HCT116 (cell line): ENCODE results near the gene PLA2G15. TPM values are rescaled to one million over a fixed set of nuclear protein-coding genes. Genes with fewer than 3 reads are reported as not detected.

Experiments
- ATAC-seq: fragments of 200-7000 bp; cut with Tn5 transposase; 2 replicates; pipeline ENCODE4 v1.9.1; 2020; ENCODE audit warnings: mild to moderate bottlenecking, moderate library complexity
- BruUV-seq: library from RNA; stranded (reverse); fragments of 400-500 nt; replicated peaks from 2 replicates; lab custom pipeline; 2021; lab: Mats Ljungman, UMichigan
- CTCF ChIA-PET: fragments of 300-600 bp; sonication (Branson Sonifier 250); formaldehyde crosslinking; loops from one replicate; lab custom pipeline; 2021; ENCODE audit warnings: antibody characterized with exemption; lab: Charles Lee
- POLR2A ChIA-PET: fragments of 300-600, 350-600 bp; sonication (Branson Sonifier 250); formaldehyde crosslinking; loops from one replicate; lab custom pipeline; 2021; ENCODE audit warnings: antibody characterized with exemption; lab: Charles Lee
- RAD21 ChIA-PET, 2 experiments: fragments of 300-600 bp; sonication (Branson Sonifier 250); formaldehyde crosslinking; loops; one replicate each; lab custom pipeline; 2023; ENCODE audit warnings: low total read pairs in 2 of 2; ENCODE audit not compliant: uncharacterized antibody in 2 of 2, unreplicated experiment in 2 of 2, low non-redundant PET in 1 of 2; lab: Charles Lee
- DNase-seq: peaks from one replicate; pipeline ENCODE4 v3.0.0-alpha.2; 2010; ENCODE audit warnings: low read depth, low spot score
- H2AFZ ChIP-seq: fragments of 200-600 bp; shearing (Covaris generic), sonication (generic); 2 replicates; pipeline ENCODE4 v1.6.1; 2017; ENCODE audit warnings: low read depth, mixed run types, mixed read lengths, antibody characterized with exemption, low read length; ENCODE audit not compliant: poor library complexity, severe bottlenecking
- H3K27ac ChIP-seq: 2 replicates; pipeline ENCODE4 v1.5.1; 2012; ENCODE audit warnings: low read depth, low read length
- H3K27me3 ChIP-seq: fragments of 200-600 bp; sonication (generic); 2 replicates; pipeline ENCODE4 v1.6.1; 2016; ENCODE audit warnings: mixed run types, low read length, mixed read lengths; ENCODE audit not compliant: insufficient read depth
- H3K36me3 ChIP-seq, 2 experiments: fragments of 200-500 bp in 1 of 2; fragments of 200-600 bp in 1 of 2; sonication (Bioruptor generic) in 1 of 2; sonication (generic) in 1 of 2; 2 replicates each; pipeline versions ENCODE4 v1.5.1 to v1.6.1; 2014 to 2016; ENCODE audit warnings: low read length in 2 of 2, inconsistent platforms in 1 of 2, mixed read lengths in 1 of 2, mixed run types in 1 of 2; ENCODE audit not compliant: insufficient read depth in 2 of 2, control insufficient read depth in 1 of 2
- H3K4me1 ChIP-seq, 2 experiments: fragments of 200-600 bp in 1 of 2; sonication (generic) in 1 of 2; 2 replicates each; pipeline versions ENCODE4 v1.5.1 to v1.6.1; 2012 to 2017; ENCODE audit warnings: low read length in 2 of 2, inconsistent platforms in 1 of 2, mild to moderate bottlenecking in 1 of 2, mixed read lengths in 1 of 2, mixed run types in 1 of 2, moderate library complexity in 1 of 2; ENCODE audit not compliant: insufficient read depth in 2 of 2, control insufficient read depth in 1 of 2
- H3K4me2 ChIP-seq: fragments of 200-600 bp; sonication (generic); 2 replicates; pipeline ENCODE4 v1.6.1; 2017; ENCODE audit warnings: mixed run types, low read length, mixed read lengths
- H3K4me3 ChIP-seq, 2 experiments: fragments of 200-600 bp in 1 of 2; sonication (generic) in 1 of 2; replicated peaks in 1 of 2; 2 replicates each; pipeline ENCODE4 v1.5.1; 2011 to 2016; ENCODE audit warnings: low read length in 2 of 2, control low read depth in 1 of 2, low read depth in 1 of 2, mild to moderate bottlenecking in 1 of 2, mixed read lengths in 1 of 2, mixed run types in 1 of 2
- H3K79me2 ChIP-seq: fragments of 200-600 bp; sonication (generic); 2 replicates; pipeline ENCODE4 v1.6.1; 2017; ENCODE audit warnings: mild to moderate bottlenecking, mixed run types, low read length, moderate library complexity, mixed read lengths; ENCODE audit not compliant: insufficient read depth
- H3K9ac ChIP-seq: fragments of 200-600 bp; sonication (generic); 2 replicates; pipeline ENCODE4 v1.6.1; 2016; ENCODE audit warnings: low read length, mixed read lengths
- H3K9me2 ChIP-seq: fragments of 200-600 bp; sonication (generic), shearing (Covaris generic); 2 replicates; pipeline ENCODE4 v1.6.1; 2017; ENCODE audit warnings: mixed run types, mild to moderate bottlenecking, moderate library complexity; ENCODE audit not compliant: insufficient read depth
- H3K9me3 ChIP-seq, 2 experiments: fragments of 200-500 bp in 1 of 2; fragments of 200-600 bp in 1 of 2; sonication (Bioruptor generic) in 1 of 2; sonication (generic) in 1 of 2; 2 replicates each; pipeline ENCODE4 v1.6.1; 2014 to 2017; ENCODE audit warnings: low read length in 2 of 2, mixed read lengths in 2 of 2, inconsistent platforms in 1 of 2, low read depth in 1 of 2, mild to moderate bottlenecking in 1 of 2, mixed run types in 1 of 2, moderate library complexity in 1 of 2; ENCODE audit not compliant: control insufficient read depth in 1 of 2, insufficient read depth in 1 of 2
- H4K20me1 ChIP-seq: fragments of 200-600 bp; sonication (generic), shearing (Covaris generic); 2 replicates; pipeline ENCODE4 v1.6.1; 2017; ENCODE audit warnings: mixed run types, mild to moderate bottlenecking, moderate library complexity; ENCODE audit not compliant: insufficient read depth
- FOSL1 ChIP-seq: IDR thresholded peaks from 2 replicates; pipeline ENCODE4 v1.6.1; 2012; ENCODE audit warnings: low read depth
- POLR2AphosphoS5 ChIP-seq: IDR thresholded peaks from 2 replicates; pipeline ENCODE4 v1.6.1; 2011; ENCODE audit warnings: mild to moderate bottlenecking, low read depth, low read length, moderate library complexity
- RAD21 ChIP-seq: IDR thresholded peaks from 2 replicates; pipeline ENCODE4 v1.6.1; 2012; ENCODE audit warnings: low read depth, mild to moderate bottlenecking
- SIN3A ChIP-seq: IDR thresholded peaks from 2 replicates; pipeline ENCODE4 v1.6.1; 2012; ENCODE audit warnings: low read depth
- TCF7L2 ChIP-seq: IDR thresholded peaks from 2 replicates; pipeline ENCODE4 v1.7.0; 2011; ENCODE audit warnings: borderline replicate concordance, inconsistent platforms; ENCODE audit not compliant: insufficient read depth, insufficient read length; ENCODE audit errors: extremely low read depth
- YY1 ChIP-seq: IDR thresholded peaks from 2 replicates; pipeline ENCODE4 v1.6.1; 2011; ENCODE audit warnings: low read length, low read depth, moderate library complexity, mild to moderate bottlenecking; ENCODE audit not compliant: insufficient replicate concordance; ENCODE audit errors: extremely low read depth
- ZNF274 ChIP-seq: fragments of 200-500 bp; sonication (Bioruptor generic); IDR thresholded peaks from 2 replicates; pipeline ENCODE4 v1.6.1; 2014; ENCODE audit warnings: mild to moderate bottlenecking, low read depth, low read length, inconsistent platforms
- intact Hi-C: fragments of 100-400 bp; cut with micrococcal nuclease; formaldehyde crosslinking; loops from 2 replicates; pipeline ENCODE4 v1.10.0; 2022
- total RNA-seq: library from RNA; stranded (reverse); gene quantifications from one replicate; pipeline ENCODE4 v1.2.1, GENCODE V29; 2021; ENCODE audit not compliant: unreplicated experiment
- TF ChIP-seq, protein P1 (sequence below): IDR thresholded peaks from 2 replicates; pipeline ENCODE4 v1.6.1; 2012

The PLA2G15 gene
- total RNA-seq, 1 experiment from 2014 or later, result 7.5 TPM

DNA sequence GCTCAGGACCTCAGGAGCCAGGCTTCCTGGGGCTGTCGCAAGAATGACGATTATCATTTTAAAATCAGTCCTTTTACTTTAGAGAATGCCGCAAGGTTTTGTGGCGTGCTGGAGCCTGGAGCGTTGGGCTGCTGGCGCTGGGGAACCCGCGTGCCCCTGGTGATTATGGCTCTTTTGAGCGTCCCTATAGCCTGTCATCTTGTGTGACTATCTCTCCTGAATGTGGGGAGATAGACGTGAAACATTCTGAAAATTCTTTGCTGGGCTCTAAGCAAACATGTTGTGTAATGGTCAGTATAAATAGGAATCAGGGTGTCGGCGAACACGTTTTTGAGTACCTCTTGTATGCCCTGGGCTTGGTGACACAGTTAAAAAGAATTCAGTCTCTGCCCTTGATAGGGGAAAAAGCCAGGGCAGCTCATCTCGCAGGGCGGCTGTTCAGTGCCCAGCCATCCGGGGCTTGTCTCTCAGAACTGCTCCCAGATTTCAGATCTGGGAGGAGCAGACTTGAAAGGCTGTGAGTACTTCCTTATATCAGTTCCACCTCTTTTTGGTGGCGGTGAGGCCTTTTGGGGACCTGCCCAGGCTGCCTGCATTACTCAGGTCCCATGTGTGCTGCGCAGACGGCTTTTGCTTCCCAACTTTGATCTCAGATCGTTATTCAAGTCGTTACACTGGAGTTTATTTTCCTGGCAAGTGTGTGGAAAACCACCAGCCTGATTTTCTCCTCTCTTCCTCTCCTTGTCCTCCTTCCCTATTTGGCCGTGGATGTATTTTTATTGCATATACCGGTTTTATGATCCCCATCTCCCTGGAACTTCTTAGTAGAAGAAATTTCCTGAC lies 20.1 kb downstream of the PLA2G15 start:
- ATAC-seq (peak; percentile 55), DNase-seq (peak; percentile 68)
- Histone ChIP-seq H3K27ac (peak overlapping the region; percentile 91), H3K9me3 (no peaks in the 10 kb centered on the region), H3K27me3 (no peaks in the 10 kb centered on the region), H3K9ac (peak overlapping the region; percentile 88), H3K9me2 (no peaks in the 10 kb centered on the region), H2AFZ (no peak overlapping the region), H3K36me3 (no peaks in the 10 kb centered on the region)
- RAD21 ChIA-PET, result no interaction called here
- POLR2A ChIA-PET, result no interaction called here
- CTCF ChIA-PET, result interaction anchor here (1.3 kb wide), 1 partner anchor 256 kb away, joined by 3 read pairs; no protein-coding TSS in a partner anchor
- intact Hi-C loops, result loop anchor here (5.0 kb wide), 1 partner anchor 47 kb away; the partner anchor contains the start of genes PRMT7 and SLC7A6OS
- TF ChIP-seq TCF7L2 (peak; percentile 76), RAD21 (no peak), FOSL1 (no peak; the same call in 1 of the 2 replicates), YY1 (peak; percentile 20), POLR2AphosphoS5 (peak; percentile 50), ZNF274 (no peak), SIN3A (peak; percentile 86)
- TF ChIP-seq, protein P1, sequence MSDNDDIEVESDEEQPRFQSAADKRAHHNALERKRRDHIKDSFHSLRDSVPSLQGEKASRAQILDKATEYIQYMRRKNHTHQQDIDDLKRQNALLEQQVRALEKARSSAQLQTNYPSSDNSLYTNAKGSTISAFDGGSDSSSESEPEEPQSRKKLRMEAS, result peak; percentile 66
- TF ChIP-seq, all 23 proteins: peak for 5
- Histone ChIP-seq H4K20me1 (peaks cover 16% of the 10 kb centered on the region; the same call in 1 of the 2 replicates), H3K79me2 (peaks cover 58% of the 10 kb centered on the region), H3K4me2 (peak overlapping the region; percentile 89), H3K4me3 (peak overlapping the region; percentile 73 to 85), H3K4me1 (peaks cover 25 to 33% of the 10 kb centered on the region in 2 experiments)
- no TSS peak for BruUV-seq
